Left colon (tissue), 2 donors: Measurements from ENCODE around the gene GRAMD2B. TPM values are rescaled to one million over a fixed set of nuclear protein-coding genes. Genes with fewer than 3 reads are reported as not detected.
"Not testable (repeated sequence)": the region's sequence is repeated elsewhere in the genome, so short reads cannot be mapped to it uniquely, and the experiment has no call there.

Experiments
- ATAC-seq: fragments of 200-7000 bp; cut with Tn5 transposase; one replicate; pipeline ENCODE4 v1.9.1; 2020; ENCODE audit warnings: mild to moderate bottlenecking, moderate library complexity
- DNase-seq, 2 donors: peaks; one replicate each; pipeline ENCODE4 v3.0.0-alpha.2; 2020
- intact Hi-C, 2 donors: fragments of 100-400 bp; cut with DNase I in 1 of 2; cut with micrococcal nuclease in 1 of 2; formaldehyde crosslinking; loops; one replicate each; pipeline versions ENCODE4 v1.11.2 to v1.14.0; 2022; cut with DNase I, micrococcal nuclease
- total RNA-seq, 2 donors: library from RNA; stranded (reverse); fragmentation: NEBNext Ultra II Directional; extraction: Animal tissue kit (Norgen Biotek cat#: 25700); gene quantifications; one replicate each; pipeline ENCODE4 v1.2.1, GENCODE V29; 2021
- donor health status: DM: no; HTN: no; CAD: no.
- donor health status: DM: yes; HTN: yes; CAD: no.

Gene GRAMD2B
- total RNA-seq, 2 donors from 2014 or later = 49.8 to 52.2 TPM

DNA sequence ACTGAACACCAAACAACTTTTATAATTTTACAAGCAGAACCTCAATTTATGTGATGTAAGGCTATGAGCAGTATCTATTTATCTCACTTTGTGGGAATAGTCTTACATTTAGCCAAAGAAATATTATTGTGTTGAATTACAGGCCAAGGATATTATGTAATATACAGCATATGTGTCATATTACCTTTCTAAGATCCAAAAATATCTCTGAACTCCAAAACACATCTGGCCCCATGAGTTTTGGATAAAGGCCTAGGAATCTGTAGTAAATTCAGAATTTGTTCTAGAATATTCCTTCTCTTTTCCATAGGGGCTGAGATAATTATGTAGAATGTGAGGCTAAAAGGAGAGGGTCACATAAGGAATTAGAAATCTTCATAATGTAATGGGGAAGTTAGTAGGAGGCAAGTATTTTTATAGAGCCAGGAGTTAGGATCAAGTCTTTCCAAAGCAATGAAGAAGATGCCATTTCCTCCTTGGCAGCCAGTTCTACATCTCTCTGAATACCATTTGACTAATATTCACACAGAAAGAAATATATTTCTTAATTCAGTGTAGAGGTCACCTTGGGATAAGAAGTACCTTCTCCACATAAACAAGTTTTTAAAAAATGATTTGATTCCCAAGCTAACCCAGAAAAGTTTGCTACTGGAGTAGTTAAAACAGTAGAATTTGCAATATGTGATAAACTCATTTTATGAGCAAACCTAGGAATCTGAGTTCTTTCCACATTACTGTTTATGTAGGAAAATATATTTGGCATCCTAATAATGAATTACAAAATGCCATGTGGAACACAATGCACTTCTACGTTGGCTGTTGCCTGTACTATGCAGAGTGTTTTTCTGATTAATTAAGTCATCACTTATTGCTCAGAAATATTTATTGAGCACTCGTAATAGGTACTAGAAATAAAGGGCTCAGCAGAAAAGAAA, 20.3 kb upstream of the GRAMD2B start:
- intact Hi-C loops = no loop called here
- no peak for ATAC-seq

DNA sequence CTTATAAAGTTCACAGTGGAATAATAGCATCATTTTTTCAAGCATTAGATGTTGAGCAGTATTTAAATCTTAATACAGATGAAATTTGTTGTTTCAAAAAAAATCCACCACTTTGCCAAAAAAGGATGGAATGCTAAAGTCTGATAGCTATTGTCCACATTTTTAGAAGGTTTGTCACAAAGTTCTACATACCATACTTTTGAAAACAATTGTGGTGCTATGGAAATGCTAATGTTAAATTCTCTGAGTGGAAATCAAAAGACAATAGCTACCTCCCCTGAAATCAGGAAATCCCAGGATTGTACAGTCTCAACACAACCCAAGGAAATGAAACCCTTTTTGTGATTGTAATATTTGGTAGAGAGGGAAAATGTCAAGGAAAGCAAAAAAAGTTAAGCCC, 19.3 kb upstream of the GRAMD2B start:
- no peak for DNase-seq
- no peak for ATAC-seq
- intact Hi-C loops = no loop called here

More for the DNA sequence above, 20.3 kb upstream of the GRAMD2B start:
- no peak for DNase-seq

DNA sequence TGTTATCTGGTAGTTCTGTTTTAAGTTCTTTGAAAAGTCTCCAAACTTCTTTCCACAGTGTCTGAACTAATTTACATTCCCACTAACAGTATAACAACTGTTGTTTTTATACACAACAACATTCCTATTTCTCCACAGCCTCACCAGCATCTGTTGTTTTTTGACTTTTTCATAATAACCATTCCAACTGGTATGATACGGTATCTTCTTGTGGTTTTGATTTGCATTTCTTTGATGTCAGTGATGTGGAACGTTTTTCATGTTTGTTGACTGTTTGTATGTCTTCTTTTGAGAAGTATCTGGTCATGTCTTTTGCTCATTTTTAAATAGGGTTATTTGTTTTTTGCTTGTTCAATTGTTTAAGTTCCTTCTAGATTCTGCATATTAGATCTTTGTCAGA, 12.6 kb upstream of the GRAMD2B start:
- no peak for DNase-seq
- intact Hi-C loops = no loop called here
- no peak for ATAC-seq

DNA sequence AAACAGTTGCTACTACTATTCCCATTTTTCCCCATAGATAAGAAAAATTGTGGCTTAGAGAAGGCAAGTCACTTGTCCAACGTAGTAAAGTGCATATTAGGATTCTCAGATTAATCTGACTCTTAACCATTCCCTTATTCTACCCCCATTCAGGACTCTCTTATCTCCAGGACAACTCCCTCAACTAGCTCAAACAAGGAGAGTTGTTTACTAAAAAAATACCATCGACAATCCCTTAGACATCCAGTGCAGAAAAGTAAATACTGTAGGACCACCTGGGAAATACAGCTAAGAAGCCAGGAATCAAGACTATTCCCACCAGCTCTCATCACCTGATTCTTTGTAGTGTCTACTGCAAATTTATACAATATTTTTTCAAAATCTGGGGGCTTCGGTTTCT, 9.4 kb upstream of the GRAMD2B start:
- intact Hi-C loops = no loop called here
- DNase-seq = no peak
- ATAC-seq = no peak

DNA sequence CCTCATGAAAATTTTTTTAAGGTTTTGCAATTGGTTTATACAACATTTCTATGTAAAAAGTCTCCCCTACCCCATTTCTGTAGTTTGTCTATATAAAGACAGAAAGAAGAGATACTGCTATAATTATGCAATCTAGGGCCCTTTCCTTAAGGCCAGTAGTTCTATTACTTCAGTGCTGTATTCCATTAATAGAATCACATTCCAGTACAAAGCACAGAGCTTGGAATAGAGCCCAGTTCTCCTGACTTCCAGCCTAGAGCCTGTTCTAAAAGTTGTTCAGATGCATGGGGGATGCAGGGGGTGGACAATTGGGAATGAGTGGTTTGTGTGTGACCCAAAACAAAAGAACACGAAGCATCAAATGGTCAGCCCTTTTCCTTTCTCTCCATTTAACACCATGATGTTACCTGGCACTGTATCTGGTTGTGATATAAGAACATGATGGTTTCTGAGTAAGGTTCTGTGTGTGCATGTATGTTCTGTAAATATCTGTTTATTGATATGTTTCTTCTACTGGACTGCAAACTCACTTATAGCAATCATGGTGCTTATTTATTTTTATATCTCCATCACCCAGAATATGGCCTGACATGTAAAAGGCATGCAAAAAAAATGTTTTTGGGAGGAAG, 8.2 kb upstream of the GRAMD2B start:
- no peak for ATAC-seq
- peak in 1 of 2 donors; percentile 36 for DNase-seq
- intact Hi-C loops = no loop called here

DNA sequence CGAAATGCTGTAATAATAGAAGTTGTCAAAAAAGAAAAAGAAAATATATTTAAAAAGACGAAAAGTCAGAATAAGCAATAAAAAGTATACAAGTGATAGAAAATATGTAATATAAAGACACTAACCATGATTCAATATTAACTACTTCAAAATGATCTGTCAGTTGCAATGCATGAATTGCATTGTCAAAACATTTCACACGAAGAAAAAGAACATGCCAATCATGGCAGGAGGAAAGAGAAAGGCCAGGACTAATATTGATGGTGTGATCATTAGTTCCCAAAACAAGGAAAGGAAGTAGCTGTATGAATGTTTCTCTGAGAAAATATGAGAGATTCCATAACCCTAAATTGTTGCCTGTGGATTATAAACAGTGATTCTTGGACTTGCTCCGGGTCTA, 7.4 kb upstream of the GRAMD2B start:
- ATAC-seq (no peak), DNase-seq (no peak)
- intact Hi-C loops = no loop called here

DNA sequence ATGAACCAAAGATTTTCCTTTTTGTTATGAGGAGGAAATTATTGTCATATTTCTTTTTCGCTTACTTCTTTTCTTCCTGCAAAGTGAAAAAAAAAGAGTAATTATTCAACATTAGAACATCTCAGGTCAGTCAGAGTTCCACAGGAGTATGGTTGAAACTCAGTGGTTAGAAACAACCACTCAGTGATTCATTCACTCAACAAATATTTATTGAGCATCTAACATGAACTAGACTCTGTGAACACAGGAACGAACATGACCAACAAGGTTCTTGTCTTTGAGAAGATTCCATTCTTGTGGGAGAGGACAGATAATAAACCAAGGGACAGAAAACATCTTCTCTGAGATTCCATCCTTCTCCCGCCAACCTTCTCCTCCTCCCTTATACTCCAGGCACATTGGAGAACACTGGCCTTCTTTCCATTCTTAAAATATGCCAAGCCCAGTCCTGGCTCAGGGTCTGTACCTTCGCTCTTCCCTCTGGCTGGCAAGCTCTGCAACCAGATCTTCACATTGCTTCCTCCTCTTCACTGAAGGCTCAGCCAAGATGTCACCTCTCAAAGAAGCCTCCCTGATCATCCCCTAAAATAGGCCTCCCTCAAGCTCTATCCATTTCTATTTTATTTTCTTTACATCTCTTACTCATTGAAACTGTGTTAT, 6.8 kb upstream of the GRAMD2B start:
- ATAC-seq = no peak
- DNase-seq = no peak
- intact Hi-C loops = no loop called here

DNA sequence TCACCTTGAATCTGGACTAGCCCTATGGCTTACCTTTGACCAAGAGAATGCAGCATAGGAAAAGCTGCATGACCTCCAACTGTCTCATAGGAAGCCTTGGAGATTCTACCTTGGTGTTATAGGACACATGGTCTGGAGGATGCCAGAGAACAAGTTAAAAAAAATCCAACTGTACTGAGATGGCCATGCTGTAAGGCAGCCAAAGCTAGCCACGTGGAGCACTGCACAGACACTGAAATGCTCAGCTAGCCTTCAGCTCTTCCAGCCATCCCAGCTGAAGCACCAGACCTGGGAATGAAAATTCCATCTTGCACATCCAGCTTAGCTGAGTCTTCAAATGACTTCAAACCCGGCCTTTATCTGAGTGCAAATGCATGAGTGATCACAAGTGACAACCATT, 6.0 kb upstream of the GRAMD2B start:
- ATAC-seq (no peak), DNase-seq (no peak)
- intact Hi-C loops = no loop called here

DNA sequence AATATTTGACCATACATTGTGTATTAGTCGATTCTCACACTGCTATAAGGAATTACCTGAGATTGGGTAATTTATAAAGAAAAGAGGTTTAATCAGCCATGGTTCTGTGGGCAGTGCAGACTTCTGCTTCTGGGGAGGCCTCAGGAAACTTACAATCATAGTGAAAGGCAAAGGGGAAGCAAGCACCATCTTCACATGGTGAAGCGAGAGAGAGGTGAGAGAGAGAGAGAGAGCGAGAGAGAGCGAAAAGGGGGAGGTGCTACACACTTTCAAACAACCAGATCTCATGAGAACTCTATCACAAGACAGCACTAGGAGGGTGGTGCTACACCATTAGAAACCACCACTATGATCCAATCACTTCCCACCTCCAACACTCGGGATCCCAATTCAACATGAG, 4.1 kb upstream of the GRAMD2B start:
- intact Hi-C loops = no loop called here
- ATAC-seq (no peak), DNase-seq (no peak)

DNA sequence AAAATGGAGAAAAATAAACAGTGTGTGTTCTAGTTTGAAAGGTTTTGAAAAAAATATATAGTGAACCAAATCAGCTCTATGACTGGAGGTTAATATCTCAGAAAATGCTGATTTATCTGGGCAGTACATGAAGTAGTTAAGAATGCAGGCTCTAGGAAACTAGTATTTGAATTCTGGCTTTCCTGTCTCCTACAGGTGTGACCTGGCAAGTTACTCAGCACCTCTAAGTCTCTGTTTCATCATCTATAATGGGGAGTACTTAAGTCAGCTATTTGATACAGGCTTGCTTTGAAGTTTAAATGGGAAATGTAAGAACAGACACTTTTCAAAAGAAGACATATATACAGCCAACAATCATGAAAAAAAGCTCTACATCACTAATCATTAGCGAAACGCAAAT, 5.2 kb downstream of the GRAMD2B start:
- intact Hi-C loops = no loop called here
- DNase-seq (no peak), ATAC-seq (no peak)

DNA sequence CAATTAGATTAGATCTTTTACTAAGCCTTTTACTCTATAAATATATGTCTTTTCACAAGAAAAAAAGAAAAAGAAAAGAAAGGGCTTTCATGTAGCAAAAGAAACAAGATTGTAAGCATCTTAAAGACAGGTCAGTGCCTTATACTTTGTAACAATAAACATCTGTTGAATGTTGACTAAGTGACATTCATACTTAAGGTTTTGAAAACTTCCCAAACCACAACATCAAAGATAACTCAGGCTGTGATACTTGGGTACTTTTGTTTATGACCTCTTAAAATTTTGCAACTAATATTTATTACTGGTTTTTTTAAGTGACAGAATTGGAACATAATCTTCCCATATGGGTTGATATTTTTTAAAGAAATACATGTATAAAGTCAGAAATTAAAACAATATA, 7.4 kb downstream of the GRAMD2B start:
- ATAC-seq (no peak), DNase-seq (no peak)
- intact Hi-C loops = no loop called here

DNA sequence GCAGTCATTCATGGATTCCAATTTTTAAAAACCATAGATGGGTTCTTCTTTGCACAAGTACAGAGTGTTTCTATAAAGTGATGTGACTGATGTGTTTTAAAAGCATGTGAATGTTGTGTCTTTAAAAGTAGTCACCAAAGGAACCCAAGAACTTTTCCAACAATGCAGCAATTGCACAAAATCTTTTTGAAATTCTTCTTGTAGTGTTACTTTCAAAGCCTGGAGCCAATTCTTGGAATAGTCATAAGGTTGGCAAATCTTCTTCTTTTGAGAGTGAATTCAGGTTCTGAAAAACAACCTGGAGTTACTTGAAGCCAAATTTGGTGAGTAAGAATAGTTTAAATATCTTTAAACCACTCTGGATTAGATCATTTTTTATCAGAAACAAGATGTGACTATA, 10.5 kb downstream of the GRAMD2B start:
- intact Hi-C loops = no loop called here
- no peak for ATAC-seq
- no peak for DNase-seq

DNA sequence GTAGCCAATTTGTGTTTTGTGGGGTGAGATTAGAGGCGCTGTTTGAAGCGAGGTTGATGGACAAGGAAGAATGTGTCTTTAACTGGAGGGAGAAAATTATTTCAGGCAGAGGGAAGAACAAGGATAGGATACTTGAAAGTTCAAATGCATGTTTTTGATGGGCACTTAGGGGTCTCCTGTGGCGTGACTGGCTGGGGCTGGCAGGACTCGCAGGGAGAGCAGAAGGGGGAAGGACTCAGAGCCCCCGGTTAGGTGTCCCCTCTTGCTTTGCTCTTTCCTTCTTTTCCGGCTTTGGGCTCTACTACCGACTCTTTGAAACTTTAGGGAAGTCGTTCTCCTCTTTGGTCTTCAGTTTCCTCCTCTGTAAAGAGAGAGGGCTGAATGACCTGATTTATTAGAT, 12.1 kb downstream of the GRAMD2B start:
- peak; percentile 29 for ATAC-seq
- intact Hi-C loops = no loop called here

DNA sequence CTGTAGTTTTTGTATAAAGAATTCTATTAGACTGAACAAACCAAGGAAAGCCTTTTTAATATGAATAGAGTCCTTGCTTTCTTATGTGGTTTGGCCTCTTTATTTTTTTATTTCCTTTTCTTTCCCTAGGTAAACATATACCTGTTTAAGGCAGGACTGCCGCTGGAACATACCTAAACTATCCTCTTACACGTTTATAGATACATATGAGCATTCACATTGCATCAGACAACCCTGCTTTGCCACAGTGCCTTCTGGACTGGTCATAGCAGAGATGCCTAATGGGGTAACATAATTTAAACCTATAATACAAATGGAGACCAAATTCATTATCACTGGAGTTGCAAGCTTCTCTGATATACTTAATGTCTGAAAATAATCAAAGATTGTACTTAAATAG, 12.5 kb downstream of the GRAMD2B start:
- ATAC-seq (peak; percentile 70), DNase-seq (no peak)
- intact Hi-C loops = no loop called here

More for the DNA sequence above, 12.1 kb downstream of the GRAMD2B start:
- no peak for DNase-seq

DNA sequence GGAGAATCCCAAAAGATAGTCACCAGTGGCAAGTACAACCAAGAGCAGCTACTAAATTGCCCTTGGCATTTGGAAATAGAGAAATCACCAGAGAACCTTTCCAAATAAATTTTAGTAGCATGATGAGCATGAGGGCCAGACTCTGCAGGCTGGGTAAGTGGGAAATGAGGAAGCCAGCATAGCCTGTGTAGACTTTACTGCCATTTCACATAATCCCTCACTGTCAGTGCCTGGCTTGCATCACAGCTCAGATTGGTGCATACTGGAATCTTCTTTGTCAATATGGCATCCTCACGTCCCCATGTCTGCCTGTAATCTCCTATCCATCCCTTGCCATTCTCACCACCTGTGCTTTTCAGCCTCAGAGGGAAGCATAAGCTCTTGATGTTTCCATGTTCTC, 14.5 kb downstream of the GRAMD2B start:
- DNase-seq = no peak
- intact Hi-C loops = no loop called here
- ATAC-seq = peak; percentile 15

DNA sequence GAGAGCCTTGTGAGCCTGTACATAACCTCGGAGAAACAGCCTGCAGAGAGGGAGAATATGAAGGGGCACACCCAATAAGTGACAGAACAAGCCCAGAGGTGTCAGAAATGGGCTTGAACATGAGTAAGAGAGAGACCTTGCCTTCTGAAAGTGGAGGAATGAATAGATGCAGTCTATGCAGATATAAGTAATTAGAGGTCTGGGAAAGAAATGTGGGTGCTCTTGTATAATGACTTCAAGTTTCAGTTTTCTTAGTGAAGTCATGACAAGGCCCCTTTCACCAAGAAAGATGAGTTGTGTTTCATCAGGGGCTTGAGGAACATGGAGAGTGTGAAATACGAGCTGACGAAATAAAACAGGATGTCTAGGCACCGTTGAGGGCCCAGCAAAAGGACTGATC, 15.1 kb downstream of the GRAMD2B start:
- DNase-seq = no peak
- intact Hi-C loops = no loop called here
- no peak for ATAC-seq

DNA sequence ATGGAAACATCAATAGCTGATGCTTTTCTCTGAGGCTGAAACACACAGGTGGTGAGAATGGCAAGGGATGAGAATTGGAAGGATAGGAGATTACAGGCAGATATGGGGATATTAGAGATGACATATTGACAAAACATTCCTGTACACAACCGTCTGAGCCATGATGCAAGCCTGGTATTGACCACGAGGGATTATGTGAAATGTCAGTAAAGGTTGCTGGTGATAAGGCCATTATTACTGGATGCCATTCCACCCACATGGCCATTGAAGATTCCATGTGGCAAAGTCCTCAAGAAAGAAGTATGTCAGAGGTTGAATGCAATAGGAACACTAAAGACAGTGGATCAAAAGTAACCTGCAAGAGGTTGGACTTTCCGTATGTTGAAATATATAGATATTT, 15.7 kb downstream of the GRAMD2B start:
- ATAC-seq (peak; percentile 35), DNase-seq (no peak)

DNA sequence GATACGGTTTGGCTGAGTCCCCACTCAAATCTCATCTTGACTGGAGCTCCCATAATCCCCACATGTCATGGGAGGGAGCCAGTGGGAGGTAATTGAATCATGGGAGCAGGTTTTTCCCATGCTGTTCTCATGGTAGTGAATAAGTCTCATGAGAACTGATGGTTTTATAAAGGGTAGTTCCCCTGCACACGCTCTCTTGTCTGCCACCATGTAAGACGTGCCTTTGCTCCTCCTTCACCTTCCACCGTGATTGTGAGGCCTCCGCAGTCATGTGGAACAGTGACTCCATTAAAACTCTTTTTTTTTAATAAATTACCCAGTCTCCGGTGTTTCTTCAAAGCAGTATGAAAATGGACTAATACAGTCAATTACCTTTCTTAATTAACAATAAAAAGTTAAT, 16.5 kb downstream of the GRAMD2B start:
- intact Hi-C loops, ATAC-seq, DNase-seq: not testable (repeated sequence)

More for the DNA sequence above, 15.7 kb downstream of the GRAMD2B start:
- intact Hi-C loops = no loop called here

DNA sequence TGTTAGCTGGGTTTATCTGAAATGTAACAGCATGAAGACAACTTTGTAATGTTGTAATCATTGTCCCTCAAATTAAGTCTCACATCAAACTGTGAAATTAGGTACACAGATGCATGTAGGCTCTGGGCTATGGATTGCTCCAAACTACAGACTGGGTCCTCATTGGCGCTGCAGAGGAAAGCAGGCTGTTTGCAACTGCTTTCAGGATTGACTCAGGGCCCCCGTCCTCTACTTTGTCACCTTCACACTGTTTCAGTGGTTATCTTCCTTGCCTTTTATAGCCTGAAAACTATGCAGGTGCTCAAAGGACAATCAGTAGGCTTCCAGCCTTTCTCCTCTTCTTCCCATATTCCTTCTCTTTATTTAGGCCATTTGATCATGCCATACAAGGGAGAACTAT, 18.0 kb downstream of the GRAMD2B start:
- no peak for DNase-seq
- ATAC-seq = no peak
- intact Hi-C loops = no loop called here

DNA sequence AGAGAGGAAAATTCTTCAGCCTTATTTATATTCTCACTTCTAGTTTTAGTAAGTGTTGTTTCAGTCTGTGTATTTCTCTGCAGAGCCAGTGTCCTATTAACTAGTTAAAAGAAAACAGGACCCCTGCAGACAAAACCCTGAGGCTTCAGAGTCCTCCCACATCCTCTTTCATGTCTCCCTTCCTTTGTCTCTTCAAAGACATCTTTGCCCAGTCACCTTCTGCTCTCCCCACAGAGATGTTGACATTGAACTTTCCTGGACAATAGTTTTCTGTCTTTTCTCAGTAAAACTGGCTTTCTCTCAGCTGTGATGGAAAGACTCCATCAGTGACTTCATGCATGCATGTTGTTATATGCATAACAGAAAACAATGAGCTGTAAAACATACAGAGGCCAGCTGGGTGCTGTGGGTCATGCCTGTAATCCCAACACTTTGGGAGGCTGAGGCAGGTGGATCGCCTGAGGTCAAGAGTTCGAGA, 20.2 kb downstream of the GRAMD2B start:
- no peak for ATAC-seq
- no peak for DNase-seq
- intact Hi-C loops = no loop called here
